ENCODE measurements around the gene CHD5. TPM values are rescaled to one million over a fixed set of nuclear protein-coding genes. Genes with fewer than 3 reads are reported as not detected.
A peak's percentile ranks its signal among the peaks of the same experiment; 100 is the strongest.
"Not testable (repeated sequence)": the region's sequence is repeated elsewhere in the genome, so short reads cannot be mapped to it uniquely, and the experiment has no call there.

Gene CHD5
- polyA plus RNA-seq, 3 donors from 2014 or later: 0.12 TPM; not detected in 2

DNA sequence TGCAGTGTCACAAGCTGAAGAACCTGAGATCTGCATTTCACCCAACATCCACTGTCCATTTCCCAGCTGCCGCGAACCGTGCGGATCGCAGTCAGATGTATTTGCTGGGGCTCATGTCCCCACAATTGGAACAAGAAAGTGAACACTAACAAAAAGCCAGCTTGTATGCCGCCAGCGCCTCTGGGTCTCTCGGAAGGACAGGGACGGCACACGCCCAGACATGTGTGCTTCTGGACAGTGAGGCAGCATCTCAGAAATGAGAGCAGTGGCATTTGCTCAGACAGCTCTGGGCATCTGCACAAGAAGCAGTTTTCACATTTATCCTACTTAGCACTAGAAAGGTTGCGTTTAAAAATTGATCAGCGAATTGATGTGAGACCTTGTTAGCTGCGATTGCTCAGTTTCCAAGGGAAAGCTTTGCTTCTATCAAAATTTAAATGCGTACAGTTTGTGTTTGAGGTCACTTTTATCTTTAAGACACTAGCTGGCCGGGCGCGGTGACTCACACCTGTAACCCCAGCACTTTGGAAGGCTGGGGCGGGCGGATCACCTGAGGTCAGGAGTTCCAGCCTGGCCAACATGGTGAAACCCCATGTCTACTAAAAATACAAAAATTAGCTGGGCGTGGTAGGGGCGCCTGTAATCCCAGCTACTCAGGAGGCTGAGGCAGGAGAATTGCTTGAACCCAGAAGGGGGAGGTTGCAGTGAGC, 105.8 kb downstream of the CHD5 start:
- DNase-seq: no peak
- H3K4me1 Mint-ChIP-seq: peaks cover 16 to 28% of the 10 kb centered on the region in 2 donors
- H3K9me3 Mint-ChIP-seq: no peaks in the 10 kb centered on the region
- peaks cover 2 to 3% (median 2%) of the 10 kb centered on the region in 3 donors for H3K27me3 Mint-ChIP-seq (ENCODE audit: low read depth in 3 of 3)
- H3K27ac Mint-ChIP-seq: no peak overlapping the region
- H3K36me3 Mint-ChIP-seq: peaks cover 7 to 11% (median 11%) of the 10 kb centered on the region in 3 donors
- no peak overlapping the region for H3K4me3 Mint-ChIP-seq

DNA sequence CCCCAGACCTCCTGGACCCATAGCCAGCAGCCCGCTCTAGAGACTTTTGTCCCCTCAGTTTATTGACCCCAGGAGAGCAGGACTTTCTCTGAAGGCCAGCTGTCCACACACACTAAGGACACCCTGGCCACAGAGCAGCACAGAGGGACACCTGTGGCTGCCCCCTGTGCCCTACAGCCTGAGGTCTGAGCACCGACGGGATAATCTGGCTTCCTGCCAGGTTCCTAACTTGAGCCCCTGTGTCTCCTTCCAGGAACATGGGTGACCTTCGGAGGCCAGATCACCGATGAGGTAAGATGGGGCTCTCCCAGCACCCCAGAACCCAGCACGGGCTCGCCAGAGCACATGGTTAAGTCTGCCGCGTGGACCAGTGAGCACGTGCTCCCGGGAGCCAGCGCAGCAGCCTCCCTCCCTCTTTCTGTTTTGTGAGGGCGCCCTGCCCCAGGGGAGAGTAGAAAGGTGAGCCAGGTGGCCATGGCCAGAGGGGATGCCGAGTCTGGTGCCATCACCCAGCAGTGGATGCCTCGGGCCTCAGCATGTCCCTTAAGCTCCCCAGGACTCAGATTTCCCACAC, 106.6 kb downstream of the CHD5 start:
- Mint-ChIP-seq H3K9me3 (no peaks in the 10 kb centered on the region), H3K4me1 (peaks cover 16 to 31% of the 10 kb centered on the region in 2 donors), H3K4me3 (no peak overlapping the region), H3K27me3 (ENCODE audit: low read depth in 3 of 3) (peaks cover 2 to 3% (median 2%) of the 10 kb centered on the region in 3 donors), H3K36me3 (peaks cover 7 to 11% (median 11%) of the 10 kb centered on the region in 3 donors), H3K27ac (no peak overlapping the region)
- DNase-seq: no peak

DNA sequence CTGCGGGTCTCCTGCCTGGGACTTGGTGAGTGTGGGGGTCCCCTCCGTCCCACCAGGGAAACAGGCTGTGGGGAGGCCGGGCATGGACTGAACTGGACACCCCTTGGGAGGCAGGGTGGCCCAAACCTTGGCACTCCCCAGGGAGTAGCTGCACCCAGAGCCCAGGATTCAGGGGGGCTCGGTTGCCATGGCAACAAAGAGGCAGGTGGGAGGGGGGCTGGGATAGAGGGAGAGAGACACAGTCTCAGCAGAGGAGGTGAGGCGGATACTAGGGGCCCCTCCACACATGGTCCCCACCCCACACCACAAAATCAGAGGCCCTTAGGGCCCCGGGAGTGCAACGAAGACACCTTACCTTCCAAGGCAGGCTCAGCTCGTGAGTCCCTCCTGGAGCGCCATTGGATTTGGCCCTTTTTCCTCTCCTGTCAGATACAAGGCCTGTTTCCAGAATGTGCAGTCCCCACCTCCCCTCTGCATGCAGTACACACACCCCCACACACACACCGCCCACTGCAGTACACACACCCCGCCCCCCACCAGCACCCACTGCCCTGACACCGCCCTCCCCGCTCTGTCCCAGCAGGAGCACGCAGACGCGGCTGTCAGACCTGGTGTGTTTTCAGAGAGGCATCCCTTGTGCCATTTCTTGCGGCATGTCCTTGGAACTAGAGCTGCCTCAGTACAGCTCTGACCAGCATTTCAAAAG, 107.2 kb downstream of the CHD5 start:
- DNase-seq: no peak
- peaks cover 7 to 11% (median 11%) of the 10 kb centered on the region in 3 donors for H3K36me3 Mint-ChIP-seq
- no peak overlapping the region for H3K4me3 Mint-ChIP-seq
- peaks cover 0 to 3% (median 2%) of the 10 kb centered on the region in 3 donors for H3K27me3 Mint-ChIP-seq (ENCODE audit: low read depth in 3 of 3)
- H3K4me1 Mint-ChIP-seq: peaks cover 12 to 33% of the 10 kb centered on the region in 2 donors
- H3K9me3 Mint-ChIP-seq: no peaks in the 10 kb centered on the region
- no peak overlapping the region for H3K27ac Mint-ChIP-seq

- no peaks in the 10 kb centered on the region for H3K9me3 Mint-ChIP-seq
- no peak overlapping the region for H3K27ac Mint-ChIP-seq
- peaks cover 0 to 2% (median 0%) of the 10 kb centered on the region in 3 donors for H3K27me3 Mint-ChIP-seq (ENCODE audit: low read depth in 3 of 3)
- no peak overlapping the region for H3K4me3 Mint-ChIP-seq
- H3K36me3 Mint-ChIP-seq: peaks cover 10 to 15% (median 11%) of the 10 kb centered on the region in 3 donors
- H3K4me1 Mint-ChIP-seq: peaks cover 14 to 49% of the 10 kb centered on the region in 2 donors
- DNase-seq: no peak
Measured at GRCh38 chr1:6071219-6071618, 108.9 kb downstream of the CHD5 start.

DNA sequence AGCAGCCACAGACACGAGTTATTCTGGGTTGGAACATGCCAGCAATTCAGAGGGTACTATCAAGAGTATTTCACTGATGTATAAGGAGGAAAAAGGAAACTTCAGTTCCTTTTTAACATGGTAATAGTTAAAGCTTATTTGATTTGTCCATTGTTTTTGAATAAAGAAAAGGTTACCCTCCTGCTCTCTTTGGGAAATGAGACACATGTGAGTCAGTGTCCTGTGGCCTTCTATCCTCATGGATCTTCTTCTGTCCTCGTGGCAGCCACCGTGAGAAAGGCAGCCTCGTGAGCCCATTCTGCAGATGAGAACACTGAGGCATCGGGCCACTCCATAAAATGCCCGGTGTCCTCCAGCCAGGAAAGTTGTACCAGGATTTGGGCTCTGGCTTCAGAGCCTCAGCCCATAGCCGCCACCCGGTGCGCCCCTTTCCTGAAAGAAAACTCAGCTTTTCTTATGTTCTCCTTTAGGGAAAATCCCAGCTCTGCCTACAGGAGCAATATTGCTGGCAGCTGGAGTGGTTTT, 109.6 kb downstream of the CHD5 start:
- Mint-ChIP-seq H3K27me3 (ENCODE audit: low read depth in 3 of 3) (peaks cover 0 to 2% (median 0%) of the 10 kb centered on the region in 3 donors), H3K9me3 (no peaks in the 10 kb centered on the region), H3K36me3 (peaks cover 7 to 11% (median 10%) of the 10 kb centered on the region in 3 donors), H3K27ac (no peak overlapping the region), H3K4me3 (no peak overlapping the region), H3K4me1 (peaks cover 14 to 44% of the 10 kb centered on the region in 2 donors)
- DNase-seq: no peak

DNA sequence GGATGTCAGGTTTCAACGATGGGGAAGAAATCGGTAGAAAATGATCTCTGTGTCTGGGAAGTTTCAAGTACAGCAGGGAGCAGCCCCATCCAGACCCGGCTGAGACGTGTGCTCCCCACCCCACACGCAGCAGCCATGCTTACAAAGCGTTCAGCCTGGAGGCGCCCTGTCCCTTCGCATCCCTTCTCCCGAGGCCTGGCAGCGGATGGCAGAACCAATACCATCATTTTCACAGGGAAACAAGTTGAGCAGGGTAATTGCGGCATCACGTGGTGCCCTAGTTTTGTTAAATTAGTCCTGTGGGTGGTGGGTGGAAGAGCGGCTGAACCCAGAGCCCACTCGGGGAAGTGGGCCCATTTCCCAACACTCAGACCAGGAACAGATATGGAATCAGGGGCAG, 110.5 kb downstream of the CHD5 start:
- DNase-seq: no peak
- H3K36me3 Mint-ChIP-seq: peaks cover 0 to 3% (median 3%) of the 10 kb centered on the region in 3 donors
- H3K4me3 Mint-ChIP-seq: no peak overlapping the region
- H3K9me3 Mint-ChIP-seq: no peaks in the 10 kb centered on the region
- peaks cover 0 to 2% (median 0%) of the 10 kb centered on the region in 3 donors for H3K27me3 Mint-ChIP-seq (ENCODE audit: low read depth in 3 of 3)
- peak overlapping the region in 1 of 6 donors; percentile 53 for H3K27ac Mint-ChIP-seq
- peaks cover 12 to 48% of the 10 kb centered on the region in 2 donors for H3K4me1 Mint-ChIP-seq

DNA sequence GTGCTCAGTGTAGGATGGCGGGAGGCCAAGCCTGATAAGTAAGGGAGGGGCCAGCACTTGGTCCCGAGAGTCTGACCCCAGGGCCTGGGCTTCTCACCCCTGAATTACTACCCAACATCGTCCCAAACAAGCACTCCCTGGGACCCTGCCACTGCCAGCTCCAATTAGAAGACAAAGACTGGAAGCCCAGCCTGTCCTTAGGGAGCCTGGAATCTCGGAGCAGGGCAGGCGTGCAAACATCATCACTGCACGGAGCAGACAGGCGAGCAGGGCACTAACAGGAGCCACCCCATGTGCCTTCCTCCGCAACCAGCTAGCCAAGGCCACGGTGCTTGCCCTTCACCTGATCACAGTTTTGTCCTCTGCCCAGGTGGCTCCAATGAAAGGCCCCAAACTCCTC, 111.2 kb downstream of the CHD5 start:
- H3K27me3 Mint-ChIP-seq (ENCODE audit: low read depth in 3 of 3): peaks cover 0 to 2% (median 0%) of the 10 kb centered on the region in 3 donors
- H3K27ac Mint-ChIP-seq: no peak overlapping the region
- peaks cover 0 to 4% (median 3%) of the 10 kb centered on the region in 3 donors for H3K36me3 Mint-ChIP-seq
- H3K9me3 Mint-ChIP-seq: no peaks in the 10 kb centered on the region
- DNase-seq: no peak
- H3K4me1 Mint-ChIP-seq: peaks cover 15 to 53% of the 10 kb centered on the region in 2 donors
- no peak overlapping the region for H3K4me3 Mint-ChIP-seq

- no peaks in the 10 kb centered on the region for H3K9me3 Mint-ChIP-seq
- H3K4me3 Mint-ChIP-seq: no peak overlapping the region
- peaks cover 0 to 8% (median 7%) of the 10 kb centered on the region in 3 donors for H3K36me3 Mint-ChIP-seq
- H3K27ac Mint-ChIP-seq: peak overlapping the region in 2 of 6 donors; percentile 10 to 50
- peaks cover 0 to 2% (median 0%) of the 10 kb centered on the region in 3 donors for H3K27me3 Mint-ChIP-seq (ENCODE audit: low read depth in 3 of 3)
- H3K4me1 Mint-ChIP-seq: peaks cover 18 to 57% of the 10 kb centered on the region in 2 donors
- DNase-seq: no peak
Measured at GRCh38 chr1:6068073-6068472, 112.0 kb downstream of the CHD5 start.

- Mint-ChIP-seq H3K4me3 (no peak overlapping the region), H3K4me1 (peaks cover 18 to 63% of the 10 kb centered on the region in 2 donors), H3K9me3 (no peaks in the 10 kb centered on the region), H3K27ac (no peak overlapping the region), H3K36me3 (peaks cover 0 to 11% (median 8%) of the 10 kb centered on the region in 3 donors), H3K27me3 (ENCODE audit: low read depth in 3 of 3) (peaks cover 0 to 2% (median 0%) of the 10 kb centered on the region in 3 donors)
- DNase-seq: no peak
Measured at GRCh38 chr1:6066680-6067079, 113.4 kb downstream of the CHD5 start.

DNA sequence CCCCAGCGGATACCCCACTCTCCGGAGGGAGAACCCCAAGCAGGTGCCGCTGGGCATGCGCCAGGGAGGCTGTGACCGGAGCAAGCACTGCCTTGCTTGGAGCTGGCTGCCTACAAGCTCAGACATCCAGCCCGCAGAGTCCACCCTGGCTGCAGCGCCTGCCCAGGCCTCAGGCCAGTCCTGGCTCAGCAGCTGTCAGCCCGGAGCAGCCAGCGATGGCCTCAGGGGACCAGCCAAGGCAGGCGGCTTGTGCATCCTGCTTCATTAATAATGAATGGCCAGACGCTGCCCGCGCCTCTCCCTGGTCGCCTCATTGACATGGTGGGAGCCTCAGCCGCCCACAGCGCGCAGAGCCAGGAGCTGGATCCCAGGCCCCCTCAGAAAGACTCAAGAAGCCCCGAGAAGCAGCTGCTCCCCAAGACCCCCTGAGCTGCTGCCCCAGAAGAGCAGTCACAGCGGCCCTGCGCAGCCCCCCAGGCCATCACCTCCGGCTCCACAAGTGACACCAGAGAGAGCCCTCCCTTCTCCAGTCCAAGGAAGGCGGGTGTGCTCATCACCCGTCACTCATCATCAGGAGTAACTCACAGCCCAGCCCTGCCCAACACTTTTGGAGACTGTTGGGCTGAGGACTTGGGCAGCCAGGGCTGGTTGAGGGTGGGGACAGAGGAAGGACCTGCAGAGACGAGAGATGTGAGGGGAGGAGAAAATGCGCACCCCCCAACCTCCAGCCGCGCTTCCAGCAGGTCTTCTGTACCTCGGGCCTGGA, 114.8 kb downstream of the CHD5 start:
- H3K27me3 Mint-ChIP-seq (ENCODE audit: low read depth in 3 of 3): peaks cover 0 to 2% (median 0%) of the 10 kb centered on the region in 3 donors
- no peak for DNase-seq
- H3K4me3 Mint-ChIP-seq: no peak overlapping the region
- no peaks in the 10 kb centered on the region for H3K9me3 Mint-ChIP-seq
- H3K27ac Mint-ChIP-seq: peak overlapping the region in 2 of 6 donors; percentile 10 to 29
- H3K4me1 Mint-ChIP-seq: peaks cover 16 to 57% of the 10 kb centered on the region in 2 donors
- peaks cover 0 to 11% (median 8%) of the 10 kb centered on the region in 3 donors for H3K36me3 Mint-ChIP-seq

DNA sequence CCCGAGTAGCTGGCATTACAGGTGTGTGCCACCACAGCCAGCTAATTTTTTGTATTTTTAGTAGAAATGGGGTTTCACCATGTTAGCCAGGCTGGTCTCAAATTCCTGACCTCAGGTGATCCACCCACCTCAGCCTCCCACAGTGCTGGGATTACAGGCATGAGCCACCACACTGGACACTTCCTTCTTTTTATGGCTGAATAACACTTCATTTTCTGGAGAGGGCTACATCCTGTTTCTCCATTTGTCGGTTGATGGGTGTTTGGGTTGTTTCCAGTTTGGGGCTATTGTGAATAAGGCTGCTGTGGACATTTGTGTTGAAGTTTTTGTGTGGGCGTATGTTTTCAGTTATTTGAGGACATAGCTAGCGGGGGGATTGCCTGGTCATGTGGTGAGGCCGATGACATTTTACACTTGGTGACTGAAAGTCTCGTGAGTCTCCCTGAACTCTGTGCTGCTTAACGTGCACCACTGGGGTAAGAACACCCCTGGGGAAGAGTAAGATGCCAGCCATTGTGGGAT, 116.5 kb downstream of the CHD5 start:
- H3K36me3 Mint-ChIP-seq: peaks cover 0 to 11% (median 8%) of the 10 kb centered on the region in 3 donors
- peak overlapping the region in 1 of 5 donors; percentile 27 for H3K4me3 Mint-ChIP-seq
- DNase-seq; H3K27me3 Mint-ChIP-seq (ENCODE audit: low read depth in 3 of 3); H3K27ac Mint-ChIP-seq; H3K9me3 Mint-ChIP-seq: not testable (repeated sequence)
- H3K4me1 Mint-ChIP-seq: peaks cover 19 to 60% of the 10 kb centered on the region in 2 donors

DNA sequence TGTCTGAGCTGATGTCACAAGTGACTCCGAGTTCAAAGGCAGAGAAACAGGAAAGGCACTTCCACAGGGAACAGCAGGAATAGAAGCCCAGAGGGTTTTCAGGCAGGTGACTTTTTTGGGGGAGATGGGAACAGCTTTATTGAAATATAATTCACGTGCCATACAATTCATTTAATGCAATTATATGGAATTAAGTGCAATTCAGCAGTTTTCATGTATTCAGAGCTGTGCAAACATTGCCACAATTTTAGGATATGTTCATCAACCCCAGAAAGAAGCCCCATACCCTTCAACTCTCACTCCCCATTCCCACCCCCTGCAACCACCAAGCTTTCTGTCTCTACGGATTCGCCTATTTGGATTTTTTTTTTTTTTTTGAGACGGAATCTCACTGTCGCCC, 117.5 kb downstream of the CHD5 start:
- Mint-ChIP-seq H3K4me3 (no peak overlapping the region), H3K9me3 (no peaks in the 10 kb centered on the region), H3K36me3 (peaks cover 0 to 11% (median 8%) of the 10 kb centered on the region in 3 donors), H3K4me1 (peaks cover 28 to 63% of the 10 kb centered on the region in 2 donors), H3K27me3 (ENCODE audit: low read depth in 3 of 3) (peaks cover 0 to 4% (median 0%) of the 10 kb centered on the region in 3 donors), H3K27ac (no peak overlapping the region)
- DNase-seq: no peak

- Mint-ChIP-seq H3K4me3 (no peak overlapping the region), H3K27me3 (ENCODE audit: low read depth in 3 of 3) (peaks cover 0 to 4% (median 0%) of the 10 kb centered on the region in 3 donors), H3K36me3 (peaks cover 0 to 8% (median 5%) of the 10 kb centered on the region in 3 donors), H3K4me1 (peaks cover 34 to 54% of the 10 kb centered on the region in 2 donors), H3K9me3 (no peaks in the 10 kb centered on the region), H3K27ac (peak overlapping the region in 2 of 6 donors; percentile 55 to 65)
- no peak for DNase-seq
Measured at GRCh38 chr1:6059866-6060265, 120.3 kb downstream of the CHD5 start.

Measured in immature natural killer cell (primary cell).